GM23338 (cell line): ENCODE results near the gene CAMTA1. TPM values are rescaled to one million over a fixed set of nuclear protein-coding genes. Genes with fewer than 3 reads are reported as not detected.

ENCODE experiments used
- ATAC-seq: fragments of 200-7000 bp; cut with Tn5 transposase; 3 replicates; pipeline ENCODE4 v1.9.1; 2020
- DNase-seq: peaks from one replicate; pipeline ENCODE4 v3.0.0-alpha.2; 2015; ENCODE audit warnings: low spot score
- H2AFZ ChIP-seq: fragments of 200-600 bp; sonication (generic); 2 replicates; pipeline ENCODE4 v1.8.0; 2016; ENCODE audit warnings: antibody characterized with exemption, mild to moderate bottlenecking, moderate library complexity
- H3F3A ChIP-seq: fragments of 200-600 bp; sonication (generic); replicated peaks from 2 replicates; pipeline ENCODE4 v1.8.0; 2017; ENCODE audit warnings: antibody characterized with exemption, mixed run types, low read depth
- H3K27ac ChIP-seq: fragments of 200-600 bp; sonication (generic); 2 replicates; pipeline ENCODE4 v1.6.1; 2016; ENCODE audit warnings: low read depth
- H3K27me3 ChIP-seq: fragments of 200-600 bp; sonication (generic); 2 replicates; pipeline ENCODE4 v1.8.0; 2016; ENCODE audit warnings: mild to moderate bottlenecking, mixed run types, moderate library complexity; ENCODE audit not compliant: insufficient read depth
- H3K36me3 ChIP-seq: fragments of 200-600 bp; sonication (generic); 2 replicates; pipeline ENCODE4 v1.8.0; 2016; ENCODE audit warnings: mild to moderate bottlenecking; ENCODE audit not compliant: insufficient read depth
- H3K4me1 ChIP-seq: fragments of 200-600 bp; sonication (generic); 2 replicates; pipeline ENCODE4 v1.8.0; 2016; ENCODE audit warnings: mild to moderate bottlenecking, moderate library complexity; ENCODE audit not compliant: insufficient read depth
- H3K4me2 ChIP-seq: fragments of 200-600 bp; sonication (generic); 2 replicates; pipeline ENCODE4 v1.7.1; 2017; ENCODE audit warnings: mixed run types
- H3K4me3 ChIP-seq: fragments of 200-600 bp; sonication (generic); 2 replicates; pipeline ENCODE4 v1.6.1; 2016; ENCODE audit warnings: mixed run types
- H3K79me2 ChIP-seq: fragments of 200-600 bp; sonication (generic); replicated peaks from 2 replicates; pipeline ENCODE4 v1.8.0; 2017; ENCODE audit warnings: mild to moderate bottlenecking; ENCODE audit not compliant: insufficient read depth
- H3K9me2 ChIP-seq: fragments of 200-600 bp; sonication (generic); 2 replicates; pipeline ENCODE4 v1.8.0; 2017; ENCODE audit not compliant: insufficient read depth
- H4K20me1 ChIP-seq: fragments of 200-600 bp; sonication (generic); replicated peaks from 2 replicates; pipeline ENCODE4 v1.8.0; 2017; ENCODE audit warnings: mild to moderate bottlenecking; ENCODE audit not compliant: insufficient read depth
- H3K27ac Mint-ChIP-seq: 2 replicates; pipeline ENCODE4 v1.8.0; 2020; ENCODE audit warnings: inconsistent platforms, mild to moderate bottlenecking, moderate library complexity, mixed read lengths
- H3K27me3 Mint-ChIP-seq: 3 replicates; pipeline ENCODE4 v1.8.0; 2022; ENCODE audit warnings: low read depth, mild to moderate bottlenecking, moderate library complexity, mixed read lengths, inconsistent platforms; ENCODE audit not compliant: insufficient read depth, poor library complexity
- H3K36me3 Mint-ChIP-seq: 3 replicates; pipeline ENCODE4 v1.8.0; 2021; ENCODE audit warnings: low read depth, mild to moderate bottlenecking, inconsistent platforms, moderate library complexity, mixed read lengths
- H3K4me1 Mint-ChIP-seq: 3 replicates; pipeline ENCODE4 v1.8.0; 2020; ENCODE audit warnings: mild to moderate bottlenecking, inconsistent platforms, mixed read lengths
- H3K4me3 Mint-ChIP-seq: 3 replicates; pipeline ENCODE4 v1.8.0; 2021; ENCODE audit warnings: moderate library complexity, mild to moderate bottlenecking, inconsistent platforms, mixed read lengths
- H3K9me3 Mint-ChIP-seq: 3 replicates; pipeline ENCODE4 v1.8.0; 2020; ENCODE audit warnings: moderate library complexity, mild to moderate bottlenecking, inconsistent platforms, mixed read lengths
- ETS1 ChIP-seq: IDR thresholded peaks from 2 replicates; pipeline ENCODE4 v1.6.1; 2016; ENCODE audit warnings: antibody characterized with exemption
- JUNB ChIP-seq: IDR thresholded peaks from one replicate; pipeline ENCODE4 v1.6.1; 2016; ENCODE audit warnings: antibody characterized with exemption; ENCODE audit not compliant: unreplicated experiment
- NANOG ChIP-seq: IDR thresholded peaks from 2 replicates; pipeline ENCODE4 v1.6.1; 2016; ENCODE audit warnings: antibody characterized with exemption, borderline replicate concordance
- ZNF331 ChIP-seq: fragments of 250-450 bp; sonication (Bioruptor Pico); IDR thresholded peaks from 2 replicates; pipeline ENCODE4 v1.5.0; 2020; ENCODE audit warnings: low read depth, mild to moderate bottlenecking, moderate library complexity
- ZNF462 ChIP-seq: fragments of 250-450 bp; sonication (Bioruptor Pico); IDR thresholded peaks from 2 replicates; pipeline ENCODE4 v1.5.0; 2020; ENCODE audit warnings: mild to moderate bottlenecking, moderate library complexity
- polyA plus RNA-seq: library from polyadenylated mRNA; unstranded; fragments of >200 nt; fragmentation: Nextera tagmentation; extraction: Ambion mirVana; gene quantifications from 2 replicates; pipeline ENCODE4 v1.2.1, GENCODE V29; 2016
- total RNA-seq: library from RNA; depleted of rRNA; stranded (reverse); fragments of >200 nt; shearing (Covaris generic); gene quantifications from 2 replicates; pipeline ENCODE4 v1.2.3, GENCODE V29; 2014
- TF ChIP-seq, protein P1 (sequence below): IDR thresholded peaks from one replicate; pipeline ENCODE4 v1.6.1; 2018; ENCODE audit warnings: antibody characterized with exemption; ENCODE audit not compliant: unreplicated experiment

Gene CAMTA1
- total and polyA plus RNA-seq, 2 experiments from 2014 or later = 115 to 519 TPM

- H4K20me1 ChIP-seq = no peaks in the 10 kb centered on the region
- no peak overlapping the region for H3K27ac ChIP-seq
- H3K9me2 ChIP-seq = no peaks in the 10 kb centered on the region
- DNase-seq (no peak), ATAC-seq (no peak)
- no peaks in the 10 kb centered on the region for H3F3A ChIP-seq
- H3K4me3 ChIP-seq = no peak overlapping the region
- Mint-ChIP-seq H3K36me3 (no peaks in the 10 kb centered on the region), H3K27me3 (peaks cover 2% of the 10 kb centered on the region), H3K4me3 (no peak overlapping the region), H3K9me3 (no peaks in the 10 kb centered on the region), H3K27ac (no peak overlapping the region), H3K4me1 (peaks cover 3% of the 10 kb centered on the region; the same call in 2 of the 3 replicates)
- no peaks in the 10 kb centered on the region for H3K4me1 ChIP-seq
- no peaks in the 10 kb centered on the region for H3K79me2 ChIP-seq
- H3K36me3 ChIP-seq = no peaks in the 10 kb centered on the region
- no peak for TF ChIP-seq NANOG
- no peak for TF ChIP-seq ZNF331
- TF ChIP-seq, protein P1, sequence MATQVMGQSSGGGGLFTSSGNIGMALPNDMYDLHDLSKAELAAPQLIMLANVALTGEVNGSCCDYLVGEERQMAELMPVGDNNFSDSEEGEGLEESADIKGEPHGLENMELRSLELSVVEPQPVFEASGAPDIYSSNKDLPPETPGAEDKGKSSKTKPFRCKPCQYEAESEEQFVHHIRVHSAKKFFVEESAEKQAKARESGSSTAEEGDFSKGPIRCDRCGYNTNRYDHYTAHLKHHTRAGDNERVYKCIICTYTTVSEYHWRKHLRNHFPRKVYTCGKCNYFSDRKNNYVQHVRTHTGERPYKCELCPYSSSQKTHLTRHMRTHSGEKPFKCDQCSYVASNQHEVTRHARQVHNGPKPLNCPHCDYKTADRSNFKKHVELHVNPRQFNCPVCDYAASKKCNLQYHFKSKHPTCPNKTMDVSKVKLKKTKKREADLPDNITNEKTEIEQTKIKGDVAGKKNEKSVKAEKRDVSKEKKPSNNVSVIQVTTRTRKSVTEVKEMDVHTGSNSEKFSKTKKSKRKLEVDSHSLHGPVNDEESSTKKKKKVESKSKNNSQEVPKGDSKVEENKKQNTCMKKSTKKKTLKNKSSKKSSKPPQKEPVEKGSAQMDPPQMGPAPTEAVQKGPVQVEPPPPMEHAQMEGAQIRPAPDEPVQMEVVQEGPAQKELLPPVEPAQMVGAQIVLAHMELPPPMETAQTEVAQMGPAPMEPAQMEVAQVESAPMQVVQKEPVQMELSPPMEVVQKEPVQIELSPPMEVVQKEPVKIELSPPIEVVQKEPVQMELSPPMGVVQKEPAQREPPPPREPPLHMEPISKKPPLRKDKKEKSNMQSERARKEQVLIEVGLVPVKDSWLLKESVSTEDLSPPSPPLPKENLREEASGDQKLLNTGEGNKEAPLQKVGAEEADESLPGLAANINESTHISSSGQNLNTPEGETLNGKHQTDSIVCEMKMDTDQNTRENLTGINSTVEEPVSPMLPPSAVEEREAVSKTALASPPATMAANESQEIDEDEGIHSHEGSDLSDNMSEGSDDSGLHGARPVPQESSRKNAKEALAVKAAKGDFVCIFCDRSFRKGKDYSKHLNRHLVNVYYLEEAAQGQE = no peak
- TF ChIP-seq ETS1 = no peak
- TF ChIP-seq JUNB = no peak
- no peak for TF ChIP-seq ZNF462 (CRISPR knock-in tag)
- H3K27me3 ChIP-seq = no peaks in the 10 kb centered on the region
- H3K4me2 ChIP-seq = no peak overlapping the region
- H2AFZ ChIP-seq = no peak overlapping the region
Measured at GRCh38 chr1:6937048-6937447, 151.8 kb downstream of the CAMTA1 start.
